H1 (cell line): Measurements from ENCODE around the gene ABHD8. TPM values are rescaled to one million over a fixed set of nuclear protein-coding genes. Genes with fewer than 3 reads are reported as not detected.

ENCODE experiments used
- ATF2 ChIP-seq: IDR thresholded peaks from 2 replicates; pipeline ENCODE4 v1.6.1; 2012; ENCODE audit warnings: low read length, inconsistent platforms
- ATF3 ChIP-seq: IDR thresholded peaks from 2 replicates; pipeline ENCODE4 v1.6.1; 2011; ENCODE audit warnings: low read depth, mild to moderate bottlenecking, low read length; ENCODE audit not compliant: insufficient read depth
- CBX8 ChIP-seq: fragments of 300-800, 300-1000 bp; sonication (generic); IDR thresholded peaks from 2 replicates; pipeline ENCODE4 v1.7.1; 2016; ENCODE audit warnings: low read depth, low read length, borderline replicate concordance
- CEBPB ChIP-seq: IDR thresholded peaks from 2 replicates; pipeline ENCODE4 v1.6.1; 2012; ENCODE audit warnings: low read depth, low read length
- CREB1 ChIP-seq: IDR thresholded peaks from 2 replicates; pipeline ENCODE4 v1.6.1; 2012; ENCODE audit warnings: inconsistent platforms
- CTBP2 ChIP-seq: IDR thresholded peaks from 2 replicates; pipeline ENCODE4 v1.7.0; 2011; ENCODE audit warnings: borderline replicate concordance, mild to moderate bottlenecking, moderate library complexity, mixed read lengths, low read length; ENCODE audit not compliant: insufficient read depth, insufficient read length
- CTCF ChIP-seq, 3 experiments: IDR thresholded peaks; 1 replicate in 2 of 3; 2 replicates in 1 of 3; pipeline versions ENCODE4 v1.5.1 to v1.6.1; 2011; ENCODE audit warnings: low read length in 3 of 3, mild to moderate bottlenecking in 3 of 3, inconsistent platforms in 2 of 3, low read depth in 1 of 3, moderate library complexity in 1 of 3; ENCODE audit not compliant: insufficient read depth in 1 of 3; ENCODE audit errors: control extremely low read depth in 1 of 3
- EP300 ChIP-seq, 2 experiments: IDR thresholded peaks; 1 replicate in 1 of 2; 2 replicates in 1 of 2; pipeline ENCODE4 v1.6.1; 2011 to 2012; ENCODE audit warnings: low read depth in 2 of 2, low read length in 2 of 2, mild to moderate bottlenecking in 2 of 2, borderline replicate concordance in 1 of 2, inconsistent platforms in 1 of 2, moderate library complexity in 1 of 2
- FOSL1 ChIP-seq: IDR thresholded peaks from 2 replicates; pipeline ENCODE4 v1.6.1; 2011; ENCODE audit warnings: mild to moderate bottlenecking, low read depth, low read length, moderate library complexity; ENCODE audit not compliant: insufficient read depth
- MAFK ChIP-seq: IDR thresholded peaks from 2 replicates; pipeline ENCODE4 v1.6.1; 2012; ENCODE audit warnings: low read depth, mild to moderate bottlenecking, improper control_type of control experiment, low read length
- MAX ChIP-seq: IDR thresholded peaks from 2 replicates; pipeline ENCODE4 v1.6.1; 2012; ENCODE audit warnings: inconsistent platforms
- NANOG ChIP-seq: IDR thresholded peaks from 2 replicates; pipeline ENCODE4 v1.6.1; 2011; ENCODE audit warnings: low read length, low read depth, mild to moderate bottlenecking, inconsistent platforms; ENCODE audit not compliant: insufficient read depth, poor library complexity, severe bottlenecking
- NRF1 ChIP-seq: IDR thresholded peaks from 2 replicates; pipeline ENCODE4 v1.6.1; 2011; ENCODE audit warnings: mild to moderate bottlenecking, low read depth, low read length, improper control_type of control experiment
- PHF8 ChIP-seq: fragments of 200-600 bp; sonication (generic); conservative IDR thresholded peaks from 2 replicates; pipeline ENCODE4 v1.7.1; 2012; ENCODE audit warnings: low read depth, mild to moderate bottlenecking, inconsistent platforms, low read length, moderate library complexity
- POU5F1 ChIP-seq: IDR thresholded peaks from 2 replicates; pipeline ENCODE4 v1.6.1; 2011; ENCODE audit warnings: low read depth, mild to moderate bottlenecking, low read length, moderate library complexity
- RFX5 ChIP-seq: IDR thresholded peaks from 2 replicates; pipeline ENCODE4 v1.6.1; 2011; ENCODE audit warnings: low read depth, low read length, improper control_type of control experiment, borderline replicate concordance
- SIX5 ChIP-seq: IDR thresholded peaks from 2 replicates; pipeline ENCODE4 v1.6.1; 2011; ENCODE audit warnings: mild to moderate bottlenecking, low read depth, low read length
- SP1 ChIP-seq: IDR thresholded peaks from 2 replicates; pipeline ENCODE4 v1.6.1; 2011; ENCODE audit warnings: low read depth, low read length
- TAF1 ChIP-seq: IDR thresholded peaks from 2 replicates; pipeline ENCODE4 v1.6.1; 2011; ENCODE audit warnings: mild to moderate bottlenecking, low read depth, low read length
- TCF12 ChIP-seq: IDR thresholded peaks from 2 replicates; pipeline ENCODE4 v1.6.1; 2011; ENCODE audit warnings: low read depth, mild to moderate bottlenecking, low read length
- YY1 ChIP-seq: IDR thresholded peaks from 2 replicates; pipeline ENCODE4 v1.6.1; 2011; ENCODE audit warnings: low read depth, mild to moderate bottlenecking, low read length
- polyA plus RNA-seq, 7 experiments: library from polyadenylated mRNA; depleted of rRNA in 3 of 7; stranded (reverse) in 5 of 7; unstranded in 2 of 7; fragments of >200 nt in 5 of 7; fragments of 200-250 nt in 2 of 7; gene quantifications; 1 replicate in 5 of 7; 2 replicates in 1 of 7; 4 replicates in 1 of 7; pipeline versions ENCODE4 v1.2.1 to v1.2.3, GENCODE V29; 2011 to 2013; ENCODE audit warnings: missing spikeins in 2 of 7, mixed read lengths in 2 of 7
- total RNA-seq: library from RNA; stranded (reverse); fragmentation: NEBNext Ultra II Directional; extraction: Animal tissue kit (Norgen Biotek cat#: 25700); gene quantifications from 2 replicates; pipeline ENCODE4 v1.2.1, GENCODE V29; 2021

The ABHD8 gene
- total and polyA plus RNA-seq, 2 of the 8 experiments (the other 6 are each of a cell fraction or from before 2014, with no cell fraction given) = 11.3 to 18.7 TPM

GRCh38 chr19:17260842-17261325 is 42.3 kb downstream of the ABHD8 start (continued):
- TF ChIP-seq ATF2 (no peak), SIX5 (no peak), CTBP2 (no peak), POU5F1 (no peak), SP1 (peak; percentile 35; the same call in 1 of the 2 replicates), NRF1 (no peak), CEBPB (no peak), RFX5 (no peak), MAFK (no peak), CTCF (IDR thresholded peaks at IDR 0.05; ENCODE audit: control extremely low read depth in 1 of 3, insufficient read depth in 1 of 3, low read depth in 1 of 3, low read length in 3 of 3) (peak; percentile 81 to 98 (median 94)), FOSL1 (no peak), PHF8 (no peak), NANOG (no peak), MAX (peak; percentile 88), TAF1 (peak; percentile 76), CREB1 (peak; percentile 80), TCF12 (peak; percentile 74; the same call in 1 of the 2 replicates), YY1 (no peak), ATF3 (no peak), EP300 (IDR thresholded peaks at IDR 0.05; ENCODE audit: borderline replicate concordance in 1 of 2, low read depth in 2 of 2, low read length in 2 of 2) (no peak), CBX8 (no peak)
